Erythroblast (primary cell): ENCODE data around the gene FRMD4A.

ENCODE experiments used
- GATA1 ChIP-seq: IDR thresholded peaks from 2 replicates; pipeline ENCODE4 v1.6.1; 2011; ENCODE audit warnings: low read depth, mild to moderate bottlenecking, control low read depth, low read length, moderate library complexity
- POLR2A ChIP-seq: IDR thresholded peaks from 2 replicates; pipeline ENCODE4 v1.6.1; 2011; ENCODE audit warnings: mild to moderate bottlenecking, low read length

GRCh38 chr10:13904064-13904463, 426.7 kb downstream of the FRMD4A start:
- TF ChIP-seq POLR2A (no peak), GATA1 (no peak)
